ENCODE results near the gene TMEM150B. TPM values are rescaled to one million over a fixed set of nuclear protein-coding genes. Genes with fewer than 3 reads are reported as not detected.

TMEM150B gene
- total and polyA plus RNA-seq, 2 of the 13 experiments (the other 11 are each of a cell fraction or from before 2014, with no cell fraction given), result 1.3 to 1.8 TPM

- WGBS (ENCODE audit: low lambda C conversion rate), result 28% methylated on average over 15 of the region's 27 CpGs
- ATAC-seq (peak; percentile 15; the same call in 1 of the 3 replicates), DNase-seq (ENCODE audit: low spot score) (no peak), FAIRE-seq (no peak)
- peak within 1 kb of the TSS in 1 of 3 experiments; percentile 33; a peak in 1 of 6 replicates for H3K4me3 ChIP-seq (replicated peaks in 1 of 3; ENCODE audit: insufficient read depth in 1 of 3, low read depth in 2 of 3, low read length in 3 of 3)
- TF ChIP-seq NBN (conservative IDR thresholded peaks at IDR 0.05) (no peak), POGK (CRISPR knock-in tag; conservative IDR thresholded peaks at IDR 0.05) (no peak), ETV6 (CRISPR knock-in tag; conservative IDR thresholded peaks at IDR 0.05) (no peak), RXRA (CRISPR knock-in tag; IDR thresholded peaks at IDR 0.05) (0 out of 2 replicates have a peak, but pooled peaks have one; percentile 11), NFYC (CRISPR knock-in tag; IDR thresholded peaks at IDR 0.05) (no peak)
- ChIA-PET POLR2A (interaction anchor here (0.6 to 1.3 kb wide), 3 partner anchors 23 to 44 kb away, joined by 3 read pairs; partner anchors contain the start of gene KMT5C), CTCF (ENCODE audit: low intra/inter-chr PET ratio, low total read pairs) (no interaction called here)
- H2AFZ ChIP-seq (ENCODE audit: low read length), result no peak within 1 kb of the TSS
- intact Hi-C loops (cut with micrococcal nuclease; ENCODE audit: unreplicated experiment), result no loop called here
- H3K9me3 ChIP-seq (ENCODE audit: low read length), result no peaks in the 10 kb centered on the region
- H4K20me1 ChIP-seq (ENCODE audit: insufficient read depth, low read length), result no peaks in the 10 kb centered on the region
- no peaks in the 10 kb centered on the region for H3K79me2 ChIP-seq (ENCODE audit: insufficient read depth, low read length)
- H3K9ac ChIP-seq (ENCODE audit: insufficient read depth, low read depth, low read length), result no peak within 1 kb of the TSS
- H3K27me3 ChIP-seq (ENCODE audit: control insufficient read depth in 1 of 2, insufficient read depth in 2 of 2, low read length in 2 of 2), result peaks cover 4 to 22% of the 10 kb centered on the region in 2 experiments
- peak within 1 kb of the TSS; percentile 1; the same call in 1 of the 2 replicates for H3K4me2 ChIP-seq (ENCODE audit: low read depth, low read length)
- no peak within 1 kb of the TSS for H3K27ac ChIP-seq (ENCODE audit: extremely low read length, insufficient read depth, low read length)
- BruUV-seq (replicated peaks), result no TSS peak
- H3K36me3 ChIP-seq (replicated peaks in 1 of 2; ENCODE audit: control insufficient read depth in 1 of 2, insufficient read depth in 2 of 2, low read length in 2 of 2), result no peaks in the 10 kb centered on the region
- H3K4me1 ChIP-seq (ENCODE audit: insufficient read depth, low read length), result peaks cover 14% of the 10 kb centered on the region
- in situ Hi-C loops (cut with HindIII; ENCODE audit: extremely low pct_ligation_motif_present, low pct_unique_long_range_greater_than_20kb), result no loop called here
Measured at GRCh38 chr19:55362990-55363716, 38.0 kb upstream of the TMEM150B start, which contains the start of gene GARIN5B. TSS of gene GARIN5B (minus strand) at chr19:55363260. CDS start at chr19:55363066, 194 bp downstream.

All from HepG2 (cell line).